Muscle of leg (tissue), 11 donors: ENCODE measurements around the gene ZBTB9. TPM values are rescaled to one million over a fixed set of nuclear protein-coding genes. Genes with fewer than 3 reads are reported as not detected.

Experiments
- DNase-seq: peaks from one replicate; pipeline ENCODE4 v3.0.0; 2013
- H3K27ac ChIP-seq: one replicate; pipeline ENCODE4 v1.5.1; 2013; ENCODE audit warnings: mild to moderate bottlenecking, low read length, control low read depth
- H3K27me3 ChIP-seq: one replicate; pipeline ENCODE4 v1.6.1; 2013; ENCODE audit warnings: low read length; ENCODE audit not compliant: control insufficient read depth, insufficient read depth
- H3K36me3 ChIP-seq: one replicate; pipeline ENCODE4 v1.6.1; 2013; ENCODE audit warnings: low read length; ENCODE audit not compliant: control insufficient read depth, insufficient read depth
- H3K4me1 ChIP-seq: one replicate; pipeline ENCODE4 v1.6.1; 2013; ENCODE audit warnings: low read length; ENCODE audit not compliant: control insufficient read depth, insufficient read depth
- H3K4me3 ChIP-seq: one replicate; pipeline ENCODE4 v1.5.1; 2013; ENCODE audit warnings: low read length, control low read depth
- H3K9me3 ChIP-seq: replicated peaks from 2 replicates; pipeline ENCODE4 v1.6.1; 2013; ENCODE audit warnings: low read depth, low read length; ENCODE audit not compliant: control insufficient read depth
- WGBS: methylation state at CpG from one replicate; pipeline ENCODE4 v1.1.5; 2013; ENCODE audit warnings: missing lambda C conversion rate; ENCODE audit not compliant: insufficient coverage; 5-methylcytosine and 5-hydroxymethylcytosine counted together
- polyA plus RNA-seq, 8 donors: library from polyadenylated mRNA; unstranded; fragments of 120-200 nt; gene quantifications; one replicate each; pipeline versions ENCODE4 v1.2.1 to v1.2.3, GENCODE V29; 2013; ENCODE audit warnings: inconsistent platforms in 1 of 8, low replicate concordance in 1 of 8; ENCODE audit not compliant: insufficient read length in 8 of 8, insufficient read depth in 1 of 8
- total RNA-seq: library from RNA; stranded (reverse); fragments of 120-200 nt; gene quantifications from one replicate; pipeline ENCODE4 v1.2.4, GENCODE V29; 2013

ZBTB9 gene
- total and polyA plus RNA-seq, 9 donors, result 4.7 to 9.0 (median 8.0) TPM

- no peaks in the 10 kb centered on the region for H3K27me3 ChIP-seq
- peak overlapping the region; percentile 31 for H3K27ac ChIP-seq
- no peak for DNase-seq
- H3K9me3 ChIP-seq, result no peaks in the 10 kb centered on the region
- H3K36me3 ChIP-seq, result peaks cover 6% of the 10 kb centered on the region
- peak overlapping the region; percentile 37 for H3K4me3 ChIP-seq
- WGBS, result 6% methylated on average over 22 of the region's 33 CpGs
- peaks cover 72% of the 10 kb centered on the region for H3K4me1 ChIP-seq
These were observed 26.0 kb upstream of the ZBTB9 start for GRCh38 chr6:33428224-33428965.

- H3K4me1 ChIP-seq, result peaks cover 78% of the 10 kb centered on the region
- no peak overlapping the region for H3K4me3 ChIP-seq
- no peaks in the 10 kb centered on the region for H3K9me3 ChIP-seq
These were observed 25.2 kb upstream of the ZBTB9 start for GRCh38 chr6:33428966-33429749.

GRCh38 chr6:33429750-33430052 lies 24.7 kb upstream of the ZBTB9 start:
- Histone ChIP-seq H3K36me3 (peaks cover 9% of the 10 kb centered on the region), H3K9me3 (no peaks in the 10 kb centered on the region), H3K27ac (no peak overlapping the region), H3K27me3 (no peaks in the 10 kb centered on the region), H3K4me3 (no peak overlapping the region), H3K4me1 (peaks cover 73% of the 10 kb centered on the region)
- WGBS, result no CpG with 5 or more reads among the region's 2 CpGs
- no peak for DNase-seq

More at GRCh38 chr6:33428966-33429749, 25.2 kb upstream of the ZBTB9 start:
- H3K36me3 ChIP-seq, result peaks cover 6% of the 10 kb centered on the region
- WGBS, result 50% methylated on average over 1 of the region's 5 CpGs
- DNase-seq, result no peak
- H3K27ac ChIP-seq, result peak overlapping the region; percentile 35
- no peaks in the 10 kb centered on the region for H3K27me3 ChIP-seq

GRCh38 chr6:33430334-33430733 lies 24.0 kb upstream of the ZBTB9 start:
- no peaks in the 10 kb centered on the region for H3K9me3 ChIP-seq
- no peak overlapping the region for H3K27ac ChIP-seq
- no peak overlapping the region for H3K4me3 ChIP-seq
- no peak for DNase-seq
- H3K4me1 ChIP-seq, result peaks cover 68% of the 10 kb centered on the region
- H3K36me3 ChIP-seq, result peaks cover 14% of the 10 kb centered on the region
- no peaks in the 10 kb centered on the region for H3K27me3 ChIP-seq
- 33% methylated on average over 1 of the region's 2 CpGs for WGBS

- Histone ChIP-seq H3K9me3 (no peaks in the 10 kb centered on the region), H3K4me3 (no peak overlapping the region), H3K4me1 (peaks cover 64% of the 10 kb centered on the region), H3K27ac (peak overlapping the region; percentile 3), H3K27me3 (no peaks in the 10 kb centered on the region), H3K36me3 (peaks cover 22% of the 10 kb centered on the region)
- peak; percentile 78 for DNase-seq
- WGBS, result under 1% methylated on average over 8 of the region's 12 CpGs
These were observed 23.1 kb upstream of the ZBTB9 start for GRCh38 chr6:33430991-33431879.

- H3K9me3 ChIP-seq, result no peaks in the 10 kb centered on the region
These were observed 22.4 kb upstream of the ZBTB9 start for GRCh38 chr6:33431880-33432541.

GRCh38 chr6:33432546-33432945 lies 21.8 kb upstream of the ZBTB9 start:
- 65% methylated on average over 6 of the region's 10 CpGs for WGBS
- H3K36me3 ChIP-seq, result peaks cover 33% of the 10 kb centered on the region
- H3K4me1 ChIP-seq, result peaks cover 52% of the 10 kb centered on the region
- no peak overlapping the region for H3K4me3 ChIP-seq
- peak overlapping the region; percentile 71 for H3K27ac ChIP-seq
- H3K9me3 ChIP-seq, result no peaks in the 10 kb centered on the region
- no peak for DNase-seq
- no peaks in the 10 kb centered on the region for H3K27me3 ChIP-seq

More at GRCh38 chr6:33431880-33432541, 22.4 kb upstream of the ZBTB9 start:
- WGBS, result no CpG with 5 or more reads among the region's 12 CpGs
- Histone ChIP-seq H3K27ac (no peak overlapping the region), H3K36me3 (peaks cover 29% of the 10 kb centered on the region), H3K4me3 (no peak overlapping the region), H3K4me1 (peaks cover 57% of the 10 kb centered on the region), H3K27me3 (no peaks in the 10 kb centered on the region)
- no peak for DNase-seq

- H3K4me3 ChIP-seq, result no peak overlapping the region
- H3K4me1 ChIP-seq, result peaks cover 51% of the 10 kb centered on the region
- peaks cover 36% of the 10 kb centered on the region for H3K36me3 ChIP-seq
- no peak for DNase-seq
- 86% methylated on average over 1 of the region's 1 CpG for WGBS
- H3K9me3 ChIP-seq, result no peaks in the 10 kb centered on the region
- H3K27me3 ChIP-seq, result no peaks in the 10 kb centered on the region
- peak overlapping the region; percentile 71 for H3K27ac ChIP-seq
These were observed 21.3 kb upstream of the ZBTB9 start for GRCh38 chr6:33433001-33433543.

- H3K4me1 ChIP-seq, result peaks cover 46% of the 10 kb centered on the region
These were observed 20.7 kb upstream of the ZBTB9 start for GRCh38 chr6:33433544-33434191.

More at GRCh38 chr6:33433544-33434191, 20.7 kb upstream of the ZBTB9 start:
- Histone ChIP-seq H3K27me3 (no peaks in the 10 kb centered on the region), H3K36me3 (peaks cover 42% of the 10 kb centered on the region), H3K9me3 (no peaks in the 10 kb centered on the region), H3K4me3 (no peak overlapping the region), H3K27ac (peak overlapping the region; percentile 71)
- 13% methylated on average over 10 of the region's 17 CpGs for WGBS
- DNase-seq, result peak; percentile 74
